Cardiac muscle cell (in vitro differentiated cells and primary cell): ENCODE data around the gene PGS1. TPM values are rescaled to one million over a fixed set of nuclear protein-coding genes. Genes with fewer than 3 reads are reported as not detected.

Source experiments
- DNase-seq, 2 donors: peaks; one replicate each; pipeline versions ENCODE4 v3.0.0 to v3.0.0-alpha.2; 2010 to 2017; ENCODE audit warnings: low read depth in 1 of 2, low spot score in 1 of 2
- H3K27ac ChIP-seq: fragments of 200-600 bp; sonication (generic); 2 replicates; pipeline ENCODE4 v1.5.1; 2016
- H3K27me3 ChIP-seq: fragments of 200-600 bp; sonication (generic); 2 replicates; pipeline ENCODE4 v1.6.0; 2016; ENCODE audit warnings: control low read depth
- H3K36me3 ChIP-seq: fragments of 200-600 bp; sonication (generic); 2 replicates; pipeline ENCODE4 v1.5.1; 2016; ENCODE audit warnings: control low read depth
- H3K4me1 ChIP-seq: fragments of 200-600 bp; sonication (generic); 2 replicates; pipeline ENCODE4 v1.8.1; 2017; ENCODE audit warnings: low read depth, mild to moderate bottlenecking, mixed run types
- H3K4me3 ChIP-seq: fragments of 200-600 bp; sonication (generic); 2 replicates; pipeline ENCODE4 v1.5.1; 2016; ENCODE audit warnings: mild to moderate bottlenecking
- H3K9me3 ChIP-seq: fragments of 200-600 bp; sonication (generic); 2 replicates; pipeline ENCODE4 v1.5.1; 2017; ENCODE audit warnings: low read depth, mild to moderate bottlenecking, control low read depth
- CTCF ChIP-seq: IDR thresholded peaks from 2 replicates; pipeline ENCODE4 v1.5.1; 2012; ENCODE audit warnings: low read depth, mild to moderate bottlenecking, low read length
- polyA plus RNA-seq: library from polyadenylated mRNA; unstranded; fragments of >200 nt; fragmentation: Nextera tagmentation; extraction: Ambion mirVana; gene quantifications from 2 replicates; pipeline ENCODE4 v1.2.1, GENCODE V29; 2016
- total RNA-seq: library from RNA; depleted of rRNA; stranded (reverse); fragments of >200 nt; gene quantifications from 2 replicates; pipeline ENCODE4 v1.2.3, GENCODE V29; 2016

PGS1 gene
- total and polyA plus RNA-seq, 2 experiments from 2014 or later, result 46.7 to 64.7 TPM

GRCh38 chr17:78335209-78335608, 43.2 kb upstream of the PGS1 start:
- Histone ChIP-seq H3K4me1 (no peaks in the 10 kb centered on the region), H3K27ac (no peak overlapping the region), H3K9me3 (no peaks in the 10 kb centered on the region), H3K27me3 (no peaks in the 10 kb centered on the region), H3K4me3 (no peak overlapping the region), H3K36me3 (no peaks in the 10 kb centered on the region)
- TF ChIP-seq CTCF, result no peak
- DNase-seq, result no peak

GRCh38 chr17:78337244-78338109, 41.0 kb upstream of the PGS1 start:
- Histone ChIP-seq H3K4me1 (peaks cover 3% of the 10 kb centered on the region), H3K36me3 (no peaks in the 10 kb centered on the region), H3K27me3 (no peaks in the 10 kb centered on the region), H3K4me3 (no peak overlapping the region), H3K9me3 (no peaks in the 10 kb centered on the region), H3K27ac (no peak overlapping the region)
- no peak for TF ChIP-seq CTCF
- DNase-seq, result peak in 1 of 2 donors; percentile 75

- Histone ChIP-seq H3K9me3 (no peaks in the 10 kb centered on the region), H3K27ac (no peak overlapping the region), H3K27me3 (no peaks in the 10 kb centered on the region), H3K4me3 (no peak overlapping the region), H3K4me1 (peaks cover 11% of the 10 kb centered on the region), H3K36me3 (no peaks in the 10 kb centered on the region)
- TF ChIP-seq CTCF, result no peak
- no peak for DNase-seq
Measured at GRCh38 chr17:78338486-78339259, 39.8 kb upstream of the PGS1 start.

GRCh38 chr17:78340183-78340955, 38.1 kb upstream of the PGS1 start:
- Histone ChIP-seq H3K27ac (no peak overlapping the region), H3K4me3 (no peak overlapping the region), H3K9me3 (no peaks in the 10 kb centered on the region), H3K27me3 (no peaks in the 10 kb centered on the region), H3K36me3 (no peaks in the 10 kb centered on the region), H3K4me1 (peaks cover 11% of the 10 kb centered on the region)
- TF ChIP-seq CTCF, result no peak
- DNase-seq, result no peak
